Activated CD4-positive, alpha-beta memory T cell treated with anti-CD3 and anti-CD28 coated beads, Interleukin-2, amount 10 ng/mL, durations not matched to agents 7 days and 5 days (primary cell): Measurements from ENCODE around the gene TMEM141. TPM values are rescaled to one million over a fixed set of nuclear protein-coding genes. Genes with fewer than 3 reads are reported as not detected.
A peak's percentile ranks its signal among the peaks of the same experiment; 100 is the strongest.
"Not testable (repeated sequence)": the region's sequence is repeated elsewhere in the genome, so short reads cannot be mapped to it uniquely, and the experiment has no call there.

Experiments used
- CTCF ChIA-PET: fragments of 350-600 bp; sonication (Branson Sonifier 250); formaldehyde crosslinking; loops from one replicate; lab custom pipeline; 2021; ENCODE audit warnings: antibody characterized with exemption, inconsistent platforms; lab: Charles Lee
- POLR2A ChIA-PET: fragments of 350-600 bp; sonication (Branson Sonifier 250); formaldehyde crosslinking; loops from one replicate; lab custom pipeline; 2021; ENCODE audit warnings: antibody characterized with exemption; lab: Charles Lee
- DNase-seq: peaks from one replicate; pipeline ENCODE4 v3.0.0-alpha.2; 2020
- H3K27ac Mint-ChIP-seq: one replicate; pipeline ENCODE4 v1.8.0; 2021; ENCODE audit warnings: mild to moderate bottlenecking, mixed read lengths
- H3K27me3 Mint-ChIP-seq: one replicate; pipeline ENCODE4 v1.8.0; 2021; ENCODE audit warnings: mixed read lengths
- H3K36me3 Mint-ChIP-seq: one replicate; pipeline ENCODE4 v1.8.0; 2021; ENCODE audit warnings: low read depth, mixed read lengths
- H3K4me1 Mint-ChIP-seq: one replicate; pipeline ENCODE4 v1.8.0; 2021; ENCODE audit warnings: mixed read lengths
- H3K4me3 Mint-ChIP-seq: one replicate; pipeline ENCODE4 v1.8.0; 2021; ENCODE audit warnings: mild to moderate bottlenecking, mixed read lengths
- H3K9me3 Mint-ChIP-seq: one replicate; pipeline ENCODE4 v1.8.0; 2021; ENCODE audit warnings: mixed read lengths
- total RNA-seq, 2 experiments: library from RNA; stranded (reverse); gene quantifications; one replicate each; pipeline ENCODE4 v1.2.3, GENCODE V29; 2021

The TMEM141 gene
- total RNA-seq, 2 experiments from 2014 or later, result 39.6 to 42.9 TPM

DNA sequence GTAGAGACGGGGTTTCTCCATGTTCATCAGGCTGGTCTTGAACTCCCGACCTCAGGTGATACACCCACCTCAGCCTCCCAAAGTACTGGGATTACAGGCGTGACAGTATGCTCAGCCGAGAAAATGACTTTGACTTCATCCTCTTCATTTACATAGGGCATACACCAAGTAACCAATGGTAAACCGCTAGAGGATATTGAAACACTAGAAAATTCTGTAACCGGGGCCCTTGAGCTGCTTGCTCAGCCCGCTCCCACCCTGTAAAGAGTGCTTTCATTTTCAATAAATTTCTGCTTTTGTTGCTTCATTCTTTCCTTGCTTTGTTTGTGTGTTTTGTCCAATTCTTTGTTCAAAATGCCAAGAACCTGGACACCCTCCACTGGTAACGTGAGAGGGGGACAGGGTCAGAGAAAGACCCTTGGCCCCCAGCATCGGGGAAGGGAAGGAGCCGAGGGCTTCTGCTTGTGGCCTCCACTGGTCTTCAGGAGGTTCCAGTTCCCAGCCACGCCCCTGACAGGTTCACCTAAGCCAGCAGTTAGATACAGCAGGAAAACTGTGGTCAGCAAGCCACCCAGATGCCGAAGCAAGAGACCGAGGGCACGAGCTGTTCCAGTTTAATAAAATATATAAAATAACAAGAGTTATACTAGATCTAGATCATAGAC, 25.3 kb upstream of the TMEM141 start:
- H3K9me3 Mint-ChIP-seq, H3K36me3 Mint-ChIP-seq, DNase-seq, H3K27ac Mint-ChIP-seq, H3K4me3 Mint-ChIP-seq: not testable (repeated sequence)
- ChIA-PET CTCF (interaction anchor here (1.0 to 3.8 kb wide), 5 partner anchors 13 to 28 kb away, joined by 3 to 20 read pairs (median 4); no protein-coding TSS in a partner anchor), POLR2A (interaction anchor here (1.0 kb wide), 1 partner anchor 12 kb away, joined by 3 read pairs; no protein-coding TSS in a partner anchor)
- peaks cover 12% of the 10 kb centered on the region for H3K4me1 Mint-ChIP-seq
- peaks cover 10% of the 10 kb centered on the region for H3K27me3 Mint-ChIP-seq

DNA sequence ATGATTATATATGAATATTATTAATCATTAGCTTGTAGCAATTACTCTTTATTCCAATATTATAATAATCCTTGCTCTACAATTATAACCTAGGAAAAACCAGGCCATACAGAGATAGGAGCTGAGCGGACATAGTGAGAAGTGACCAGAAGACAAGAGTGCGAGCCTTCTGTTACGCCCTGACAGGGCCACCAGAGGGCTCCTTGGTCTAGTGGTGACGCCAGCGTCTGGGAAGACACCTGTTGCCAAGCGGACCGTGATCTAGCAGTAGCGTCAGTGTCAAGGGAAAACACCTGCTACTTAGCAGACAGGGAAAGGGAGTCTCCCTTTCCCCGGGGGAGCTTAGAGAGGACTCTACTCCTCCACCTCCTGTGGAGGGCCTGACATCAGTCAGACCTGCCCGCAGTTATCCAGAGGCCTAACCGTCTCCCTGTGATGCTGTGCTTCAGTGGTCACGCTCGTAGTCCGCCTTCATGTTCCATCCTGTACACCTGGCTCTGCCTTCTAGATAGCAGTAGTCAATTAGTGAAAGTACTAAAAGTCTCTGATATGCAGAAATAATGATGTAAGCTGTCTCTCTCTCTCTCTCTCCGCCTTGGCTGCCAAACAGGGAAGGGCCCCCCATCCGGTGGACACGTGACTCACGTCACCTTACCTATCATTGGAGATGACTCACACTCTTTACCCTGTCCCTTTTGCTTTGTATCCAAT, 24.6 kb upstream of the TMEM141 start:
- POLR2A ChIA-PET, result interaction anchor here (1.0 to 1.1 kb wide), 2 partner anchors 11 to 29 kb away, joined by 3 read pairs; partner anchors contain the start of gene CCDC183
- peak; percentile 62 for DNase-seq
- CTCF ChIA-PET, result interaction anchor here (1.0 to 3.8 kb wide), 5 partner anchors 12 to 27 kb away, joined by 3 to 20 read pairs (median 4); no protein-coding TSS in a partner anchor
- not testable (repeated sequence) for H3K4me3 Mint-ChIP-seq, H3K9me3 Mint-ChIP-seq, H3K36me3 Mint-ChIP-seq, H3K27ac Mint-ChIP-seq
- Mint-ChIP-seq H3K27me3 (peaks cover 10% of the 10 kb centered on the region), H3K4me1 (peaks cover 12% of the 10 kb centered on the region)

DNA sequence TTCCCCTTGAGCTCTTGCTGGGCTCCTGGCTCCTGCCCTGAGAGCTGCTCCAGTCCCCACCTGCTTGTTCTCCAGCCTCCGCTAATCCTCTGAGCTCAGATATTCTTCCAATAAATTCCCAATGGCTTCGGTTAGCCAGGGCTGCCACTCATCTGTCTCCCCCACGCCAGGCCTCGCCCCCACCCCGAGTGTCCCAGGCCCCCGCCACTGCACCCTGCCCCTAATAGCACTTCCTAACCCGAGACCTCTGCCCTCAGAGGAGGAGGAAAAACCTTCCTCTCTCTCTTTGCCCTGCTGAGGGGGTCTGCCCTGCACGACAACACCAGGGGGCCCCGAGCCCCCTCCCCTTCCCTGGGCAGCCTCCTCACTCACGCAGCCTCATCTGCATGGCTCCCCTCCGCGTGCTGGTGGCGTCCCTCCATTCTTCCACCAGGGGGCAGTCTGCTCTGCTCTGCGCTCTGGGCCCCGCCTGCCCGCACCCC, 21.4 kb upstream of the TMEM141 start:
- peak; percentile 63 for DNase-seq
- no peak overlapping the region for H3K4me3 Mint-ChIP-seq
- H3K4me1 Mint-ChIP-seq, result peaks cover 16% of the 10 kb centered on the region
- peaks cover 12% of the 10 kb centered on the region for H3K9me3 Mint-ChIP-seq
- ChIA-PET POLR2A (no interaction called here), CTCF (interaction anchor here (0.6 kb wide), 1 partner anchor 11 kb away, joined by 3 read pairs; no protein-coding TSS in a partner anchor)
- peaks cover 7% of the 10 kb centered on the region for H3K36me3 Mint-ChIP-seq
- H3K27ac Mint-ChIP-seq, result no peak overlapping the region
- H3K27me3 Mint-ChIP-seq, result peaks cover 10% of the 10 kb centered on the region

DNA sequence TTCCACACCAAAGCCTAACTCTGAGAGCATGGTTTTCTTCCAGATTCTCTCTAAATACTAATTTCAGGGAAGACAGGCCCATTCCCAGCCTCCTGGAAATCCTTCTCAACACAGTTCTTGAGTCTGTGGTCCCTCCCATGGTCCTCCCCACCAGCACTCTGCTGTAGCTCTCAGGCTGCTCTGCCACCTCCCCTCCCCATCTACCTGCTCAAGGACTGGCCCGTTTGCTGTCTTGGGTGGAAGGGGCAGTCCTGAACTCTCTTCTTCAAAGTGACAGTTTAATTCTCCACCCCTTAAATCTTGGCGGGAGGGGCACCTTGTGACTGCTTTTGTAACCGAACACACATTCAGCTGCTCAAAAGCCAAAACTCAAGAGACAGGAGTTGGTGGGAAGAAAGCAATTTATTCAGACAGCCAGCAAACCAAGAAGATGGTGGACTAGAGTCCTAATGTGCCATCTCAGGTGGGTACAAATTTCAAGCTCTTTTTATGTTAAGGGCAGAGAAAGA, 19.2 kb upstream of the TMEM141 start:
- no peak overlapping the region for H3K27ac Mint-ChIP-seq
- CTCF ChIA-PET, result no interaction called here

DNA sequence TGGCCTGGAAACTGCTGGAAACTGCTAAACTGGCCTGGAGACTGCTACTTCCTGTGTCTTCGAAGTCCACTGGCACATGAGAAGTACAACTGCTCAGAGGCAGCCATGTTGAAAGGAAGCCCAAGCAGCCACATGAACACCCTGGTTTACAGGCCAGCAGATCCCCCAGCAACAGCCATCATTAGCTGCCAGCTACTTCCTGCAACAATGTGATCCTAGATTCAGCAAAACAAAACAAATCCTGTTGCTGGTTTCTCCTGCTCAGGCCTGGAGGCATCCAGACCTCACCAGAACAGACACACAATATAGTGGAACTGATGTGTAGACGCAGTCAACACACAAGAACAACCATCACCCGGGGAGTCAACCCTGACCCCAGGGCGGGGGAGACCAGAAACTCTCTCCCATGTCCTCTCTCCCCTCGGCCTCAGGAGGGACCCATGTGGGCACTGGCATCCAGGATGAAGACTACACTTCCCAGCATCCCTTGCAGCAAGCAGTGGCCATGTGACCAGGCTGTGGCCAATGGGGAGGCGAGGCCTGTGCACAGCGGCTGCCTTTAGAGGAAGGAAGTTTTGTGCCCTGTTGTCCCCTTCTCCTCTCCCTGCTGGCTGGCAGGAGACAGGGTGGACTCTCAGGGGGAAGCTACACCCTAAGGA, 17.6 kb upstream of the TMEM141 start:
- ChIA-PET POLR2A (interaction anchor here (1.9 kb wide), 1 partner anchor 12 kb away, joined by 4 read pairs; no protein-coding TSS in a partner anchor), CTCF (no interaction called here)
- peaks cover 8% of the 10 kb centered on the region for H3K4me1 Mint-ChIP-seq
- no peak overlapping the region for H3K4me3 Mint-ChIP-seq
- peaks cover 14% of the 10 kb centered on the region for H3K27me3 Mint-ChIP-seq
- peak; percentile 29 for DNase-seq
- H3K9me3 Mint-ChIP-seq, result peaks cover 12% of the 10 kb centered on the region
- peaks cover 7% of the 10 kb centered on the region for H3K36me3 Mint-ChIP-seq
- no peak overlapping the region for H3K27ac Mint-ChIP-seq

More for the DNA sequence above, 19.2 kb upstream of the TMEM141 start:
- H3K27me3 Mint-ChIP-seq, result peaks cover 10% of the 10 kb centered on the region
- H3K4me3 Mint-ChIP-seq, result no peak overlapping the region
- POLR2A ChIA-PET, result no interaction called here
- DNase-seq, result no peak
- H3K9me3 Mint-ChIP-seq, result peaks cover 12% of the 10 kb centered on the region
- H3K36me3 Mint-ChIP-seq, result peaks cover 7% of the 10 kb centered on the region
- H3K4me1 Mint-ChIP-seq, result peaks cover 10% of the 10 kb centered on the region

DNA sequence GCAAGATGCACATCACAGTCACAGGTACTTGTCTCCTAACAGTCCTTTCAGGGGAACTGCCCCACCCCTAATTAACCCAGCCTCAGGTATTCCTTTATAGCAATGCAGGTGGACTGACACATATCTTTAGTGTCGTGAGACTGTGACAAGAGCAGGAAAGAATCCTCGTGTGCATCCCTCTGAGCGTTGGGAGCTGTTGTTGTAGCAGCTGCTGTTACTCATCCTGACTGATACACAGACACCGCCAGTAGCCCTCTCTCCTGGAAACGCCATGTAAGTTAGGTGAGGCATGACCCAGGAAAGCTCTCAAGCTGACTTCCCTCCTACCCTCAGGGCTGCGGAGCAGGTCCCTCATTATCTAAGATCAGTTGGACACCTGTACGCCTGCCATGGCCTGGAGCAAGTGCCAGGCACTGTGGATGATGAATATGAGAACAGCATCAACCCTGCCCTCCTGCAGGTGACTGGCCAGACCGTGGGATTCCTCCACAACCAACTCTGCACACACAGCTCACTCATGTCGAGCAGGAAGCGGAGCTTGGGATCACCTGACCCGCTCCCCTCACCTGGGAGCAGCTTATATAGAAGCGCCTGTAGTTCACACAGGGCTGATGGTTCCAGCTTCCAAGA, 16.6 kb upstream of the TMEM141 start:
- peaks cover 8% of the 10 kb centered on the region for H3K4me1 Mint-ChIP-seq
- no peak for DNase-seq
- CTCF ChIA-PET, result interaction anchor here (4.9 kb wide), 1 partner anchor 13 kb away, joined by 22 read pairs; no protein-coding TSS in a partner anchor

DNA sequence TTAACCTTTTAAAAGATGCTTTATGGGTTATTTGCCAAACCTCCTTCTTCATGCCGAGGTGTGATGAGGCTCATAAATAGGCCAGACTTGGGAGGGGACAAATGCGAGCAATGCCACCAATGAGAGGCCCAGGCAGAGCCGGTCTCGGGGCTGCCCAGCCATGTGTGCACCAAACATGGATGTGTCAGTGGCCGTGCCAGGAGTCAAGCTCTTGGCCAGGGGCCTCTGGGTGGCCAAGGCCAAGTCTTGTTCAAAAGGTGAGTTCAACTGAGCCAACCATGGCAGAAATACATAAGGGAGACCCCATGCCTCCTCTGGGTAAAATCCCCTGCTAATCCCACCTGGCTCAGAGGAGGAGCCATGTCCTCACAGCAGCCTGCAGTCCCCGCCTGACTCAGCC, 16.0 kb upstream of the TMEM141 start:
- Mint-ChIP-seq H3K9me3 (peaks cover 12% of the 10 kb centered on the region), H3K4me3 (no peak overlapping the region), H3K36me3 (peaks cover 7% of the 10 kb centered on the region), H3K27me3 (peaks cover 28% of the 10 kb centered on the region), H3K27ac (no peak overlapping the region), H3K4me1 (peaks cover 6% of the 10 kb centered on the region)
- CTCF ChIA-PET, result interaction anchor here (4.9 kb wide), 1 partner anchor 12 kb away, joined by 22 read pairs; no protein-coding TSS in a partner anchor
- POLR2A ChIA-PET, result interaction anchor here (1.2 kb wide), 1 partner anchor 24 kb away, joined by 3 read pairs; no protein-coding TSS in a partner anchor
- DNase-seq, result no peak

More for the DNA sequence above, 16.6 kb upstream of the TMEM141 start:
- Mint-ChIP-seq H3K36me3 (peaks cover 7% of the 10 kb centered on the region), H3K9me3 (peaks cover 12% of the 10 kb centered on the region), H3K27ac (no peak overlapping the region), H3K4me3 (no peak overlapping the region), H3K27me3 (peaks cover 22% of the 10 kb centered on the region)
- POLR2A ChIA-PET, result interaction anchor here (1.2 to 1.9 kb wide), 2 partner anchors 13 to 23 kb away, joined by 3 to 4 read pairs; no protein-coding TSS in a partner anchor

DNA sequence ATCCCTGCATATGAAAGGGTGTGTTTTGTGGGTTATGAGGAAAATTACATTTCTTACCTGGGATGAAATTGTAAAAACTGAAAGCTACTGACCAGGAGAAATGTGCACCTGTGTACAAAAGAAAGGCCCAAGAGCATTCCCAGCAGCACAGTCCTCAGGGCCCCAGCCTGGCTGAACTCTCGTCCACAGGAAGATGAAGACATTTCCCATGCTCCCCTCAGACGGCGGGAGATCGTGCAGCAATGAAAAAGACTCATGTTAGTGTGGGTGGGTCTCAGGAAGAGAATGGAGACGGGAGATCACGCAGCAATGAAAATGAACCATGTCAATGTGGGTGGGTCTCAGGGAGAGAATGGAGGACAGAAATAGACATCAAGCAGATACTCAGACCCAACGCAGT, 14.2 kb upstream of the TMEM141 start:
- Mint-ChIP-seq H3K9me3 (peaks cover 12% of the 10 kb centered on the region), H3K27ac (no peak overlapping the region), H3K36me3 (peaks cover 7% of the 10 kb centered on the region), H3K27me3 (peaks cover 38% of the 10 kb centered on the region), H3K4me1 (peaks cover 6% of the 10 kb centered on the region), H3K4me3 (no peak overlapping the region)
- CTCF ChIA-PET, result interaction anchor here (1.0 to 4.9 kb wide), 4 partner anchors 10 to 355 kb away, joined by 3 to 22 read pairs (median 12); partner anchors contain the start of gene AJM1
- POLR2A ChIA-PET, result interaction anchor here (0.8 to 1.1 kb wide), 2 partner anchors 11 to 47 kb away, joined by 3 read pairs; no protein-coding TSS in a partner anchor
- no peak for DNase-seq

DNA sequence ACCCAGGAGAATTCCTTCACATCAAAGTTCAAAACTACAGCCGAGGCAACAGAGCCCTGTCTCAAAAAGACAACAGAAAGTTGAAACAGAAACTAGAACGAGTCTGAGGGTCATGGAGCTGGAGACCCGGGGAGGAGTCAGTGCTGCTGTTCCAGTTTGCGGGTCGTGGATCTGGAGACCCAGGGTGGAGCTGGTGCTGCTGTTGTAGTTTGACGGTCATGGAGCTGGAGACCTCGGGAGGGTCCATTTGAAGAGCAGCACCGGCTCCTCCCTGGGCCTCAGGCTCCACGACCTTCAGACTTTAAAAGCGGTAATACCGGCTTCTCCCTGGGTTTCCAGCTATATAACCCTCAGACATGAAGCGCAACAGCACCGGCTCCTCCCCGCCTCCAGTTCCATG, 13.8 kb upstream of the TMEM141 start:
- Mint-ChIP-seq H3K27ac (no peak overlapping the region), H3K9me3 (peaks cover 9% of the 10 kb centered on the region), H3K27me3 (peaks cover 41% of the 10 kb centered on the region), H3K4me1 (peaks cover 6% of the 10 kb centered on the region), H3K36me3 (peaks cover 7% of the 10 kb centered on the region), H3K4me3 (no peak overlapping the region)
- no peak for DNase-seq
- POLR2A ChIA-PET, result interaction anchor here (0.8 to 1.1 kb wide), 2 partner anchors 12 to 47 kb away, joined by 3 read pairs; no protein-coding TSS in a partner anchor
- CTCF ChIA-PET, result interaction anchor here (0.8 to 4.9 kb wide), 5 partner anchors 10 to 354 kb away, joined by 3 to 22 read pairs (median 4); partner anchors contain the start of gene AJM1

DNA sequence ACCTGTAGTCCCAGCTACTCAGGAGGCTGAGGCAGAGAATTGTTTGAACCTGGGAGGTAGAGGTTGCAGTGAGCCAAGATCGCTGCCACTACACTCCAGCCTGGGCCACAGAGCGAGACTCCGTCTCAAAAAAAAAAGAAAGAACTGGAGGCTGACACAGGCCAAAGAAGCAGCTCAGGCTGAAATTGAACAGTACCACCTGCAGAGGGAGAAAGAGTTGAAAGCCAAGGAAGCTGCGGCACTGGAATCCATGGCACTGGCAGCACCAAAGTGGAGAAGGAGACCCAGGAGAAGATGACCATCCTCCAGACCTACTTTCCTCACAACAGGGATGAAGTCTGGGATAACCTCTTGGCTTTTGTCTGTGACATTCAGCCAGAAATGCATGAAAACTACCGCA, 11.3 kb upstream of the TMEM141 start:
- Mint-ChIP-seq H3K9me3 (no peaks in the 10 kb centered on the region), H3K27ac (no peak overlapping the region), H3K27me3 (peaks cover 46% of the 10 kb centered on the region), H3K4me3 (no peak overlapping the region), H3K4me1 (peaks cover 6% of the 10 kb centered on the region), H3K36me3 (no peaks in the 10 kb centered on the region)
- ChIA-PET POLR2A (no interaction called here), CTCF (interaction anchor here (3.6 to 4.9 kb wide), 2 partner anchors 7 to 13 kb away, joined by 20 to 22 read pairs; no protein-coding TSS in a partner anchor)
- no peak for DNase-seq

DNA sequence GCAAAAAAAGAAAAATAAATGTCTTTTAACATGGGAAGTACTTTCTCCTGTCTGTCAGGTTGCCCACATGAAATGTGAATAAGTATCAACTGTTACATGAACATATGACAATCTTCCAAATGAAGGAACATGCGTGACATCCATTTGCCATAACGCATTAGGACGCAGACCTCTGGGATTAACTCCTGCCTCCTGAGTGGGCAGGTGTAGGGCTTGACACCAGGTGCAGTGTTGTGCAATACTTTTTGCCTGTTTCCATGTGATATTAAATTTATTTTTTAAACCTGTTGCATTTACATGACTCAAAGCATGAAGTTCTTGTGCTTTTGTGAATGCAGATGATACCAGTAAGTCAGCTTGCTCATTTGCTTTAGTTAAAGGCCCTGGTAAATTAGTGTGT, 8.7 kb upstream of the TMEM141 start:
- Mint-ChIP-seq H3K27ac (no peak overlapping the region), H3K36me3 (no peaks in the 10 kb centered on the region), H3K9me3 (no peaks in the 10 kb centered on the region), H3K27me3 (peaks cover 46% of the 10 kb centered on the region), H3K4me3 (no peak overlapping the region), H3K4me1 (peaks cover 7% of the 10 kb centered on the region)
- CTCF ChIA-PET, result interaction anchor here (1.1 kb wide), 1 partner anchor 31 kb away, joined by 3 read pairs; no protein-coding TSS in a partner anchor
- POLR2A ChIA-PET, result no interaction called here
- DNase-seq, result no peak
